K562 (cell line): ENCODE data around the gene ABLIM1. TPM values are rescaled to one million over a fixed set of nuclear protein-coding genes. Genes with fewer than 3 reads are reported as not detected.

Experiments
- ATAC-seq: fragments of 200-7000 bp; cut with Tn5 transposase; 3 replicates; pipeline ENCODE4 v1.9.1; 2020; ENCODE audit warnings: moderate library complexity
- BruUV-seq: library from RNA; stranded (reverse); fragments of 400-500 nt; replicated peaks from 2 replicates; lab custom pipeline; 2021; lab: Mats Ljungman, UMichigan
- CTCF ChIA-PET: fragments of 300-600 bp; formaldehyde crosslinking; extraction: SDS; loops from one replicate; lab custom pipeline; 2021; ENCODE audit warnings: low intra/inter-chr PET ratio; lab: Yijun Ruan, JAX
- POLR2A ChIA-PET: fragments of 300-600, 350-650 bp; sonication (Branson Sonifier 250); formaldehyde crosslinking; extraction: SDS; loops from one replicate; lab custom pipeline; 2021; ENCODE audit warnings: antibody characterized with exemption, inconsistent platforms; lab: Yijun Ruan, JAX
- DNase-seq, 4 experiments: peaks; one replicate each; pipeline versions ENCODE4 v3.0.0 to v3.0.0-alpha.2; 2011 to 2018; ENCODE audit warnings: low spot score in 3 of 4, mixed read lengths in 3 of 4; ENCODE audit errors: extremely low read depth in 1 of 4
- FAIRE-seq: peaks from 2 replicates; lab custom pipeline; 2011; peaks lifted over from hg19 to GRCh38; lab: Jason Lieb, UNC
- H2AFZ ChIP-seq: 2 replicates; pipeline ENCODE4 v1.6.0; 2011; ENCODE audit warnings: low read depth, low read length, control low read depth, inconsistent platforms
- H3K27ac ChIP-seq: fragments of 200-600 bp; 3 replicates; pipeline ENCODE4 v1.8.0; 2011; ENCODE audit warnings: low read depth, mild to moderate bottlenecking, control low read depth, inconsistent platforms, low read length, moderate library complexity, mixed read lengths; ENCODE audit errors: extremely low read depth
- H3K27me3 ChIP-seq, 2 experiments: fragments of 300-600 bp in 1 of 2; 2 replicates in 1 of 2; 3 replicates in 1 of 2; pipeline versions ENCODE4 v1.6.0 to v1.8.0; 2011; ENCODE audit warnings: inconsistent platforms in 2 of 2, low read length in 2 of 2, mild to moderate bottlenecking in 1 of 2, mixed read lengths in 1 of 2, moderate library complexity in 1 of 2; ENCODE audit not compliant: control insufficient read depth in 2 of 2, insufficient read depth in 2 of 2
- H3K36me3 ChIP-seq: fragments of 300-600 bp; 3 replicates; pipeline ENCODE4 v1.8.0; 2011; ENCODE audit warnings: mild to moderate bottlenecking, low read length, inconsistent platforms; ENCODE audit not compliant: control insufficient read depth, insufficient read depth
- H3K4me1 ChIP-seq, 2 experiments: fragments of 200-600 bp in 1 of 2; replicated peaks in 1 of 2; 2 replicates in 1 of 2; 3 replicates in 1 of 2; pipeline versions ENCODE4 v1.5.1 to v1.8.0; 2011; ENCODE audit warnings: inconsistent platforms in 2 of 2, low read length in 2 of 2, mild to moderate bottlenecking in 1 of 2, mixed read lengths in 1 of 2, moderate library complexity in 1 of 2; ENCODE audit not compliant: control insufficient read depth in 2 of 2, insufficient read depth in 2 of 2
- H3K4me2 ChIP-seq: 2 replicates; pipeline ENCODE4 v1.6.1; 2011; ENCODE audit warnings: low read length, control low read depth, inconsistent platforms, mixed read lengths; ENCODE audit not compliant: insufficient read depth
- H3K4me3 ChIP-seq: fragments of 200-600 bp; sonication (generic), shearing (Covaris generic); 2 replicates; pipeline ENCODE4 v1.5.1; 2016; ENCODE audit warnings: control low read depth, inconsistent platforms
- H3K79me2 ChIP-seq: fragments of 200-600 bp; 3 replicates; pipeline ENCODE4 v1.8.0; 2011; ENCODE audit warnings: low read length, inconsistent platforms; ENCODE audit not compliant: control insufficient read depth, insufficient read depth
- H3K9ac ChIP-seq, 2 experiments: 2 replicates each; pipeline versions ENCODE4 v1.6.0 to v1.6.1; 2011; ENCODE audit warnings: low read depth in 2 of 2, low read length in 2 of 2, control low read depth in 1 of 2, inconsistent platforms in 1 of 2, mild to moderate bottlenecking in 1 of 2, mixed read lengths in 1 of 2; ENCODE audit not compliant: insufficient read depth in 1 of 2
- H3K9me1 ChIP-seq: one replicate; pipeline ENCODE4 v1.6.0; 2011; ENCODE audit warnings: inconsistent platforms, mild to moderate bottlenecking, low read length, moderate library complexity; ENCODE audit not compliant: control insufficient read depth, insufficient read depth
- H3K9me3 ChIP-seq: replicated peaks from 2 replicates; pipeline ENCODE4 v1.5.1; 2011; ENCODE audit warnings: low read depth, low read length, inconsistent platforms; ENCODE audit not compliant: control insufficient read depth, insufficient read depth
- H4K20me1 ChIP-seq: replicated peaks from 2 replicates; pipeline ENCODE4 v1.6.1; 2011; ENCODE audit warnings: low read length, inconsistent platforms, mixed read lengths; ENCODE audit not compliant: control insufficient read depth, insufficient read depth
- E2F1 ChIP-seq: sonication (generic); formaldehyde crosslinking; IDR thresholded peaks from 2 replicates; pipeline ENCODE4 v1.8.1; 2023; ENCODE audit warnings: mild to moderate bottlenecking, missing genetic modification reagents, moderate library complexity
- KLF1 ChIP-seq: fragments of 450-650 bp; IDR thresholded peaks from 2 replicates; pipeline ENCODE4 v1.6.1; 2016; ENCODE audit warnings: missing genetic modification characterization, missing compliant biosample characterization
- MIER1 ChIP-seq: fragments of 450-650 bp; IDR thresholded peaks from 2 replicates; pipeline ENCODE4 v1.6.1; 2016; ENCODE audit warnings: antibody characterized with exemption, mild to moderate bottlenecking, low read depth
- NCOA1 ChIP-seq: fragments of 450-650 bp; IDR thresholded peaks from 2 replicates; pipeline ENCODE4 v1.6.1; 2016; ENCODE audit warnings: low read depth
- NCOA4 ChIP-seq: fragments of 450-650 bp; IDR thresholded peaks from 2 replicates; pipeline ENCODE4 v1.6.1; 2018; ENCODE audit warnings: mild to moderate bottlenecking; ENCODE audit not compliant: partially characterized antibody
- OTX1 ChIP-seq: fragments of 450-650 bp; formaldehyde crosslinking; IDR thresholded peaks from 2 replicates; pipeline ENCODE4 v1.4.0; 2022; ENCODE audit warnings: mild to moderate bottlenecking
- RNF2 ChIP-seq: sonication (generic); IDR thresholded peaks from 2 replicates; pipeline ENCODE4 v1.6.1; 2016
- U2AF1 ChIP-seq: fragments of 200-400 bp; formaldehyde crosslinking; optimal IDR thresholded peaks from 2 replicates; pipeline ENCODE3; 2017; ENCODE audit warnings: mild to moderate bottlenecking, low read depth, low read length, moderate library complexity
- ZBTB17 ChIP-seq: fragments of 450-650 bp; formaldehyde crosslinking; IDR thresholded peaks from 2 replicates; pipeline ENCODE4 v1.4.0; 2020; ENCODE audit warnings: mild to moderate bottlenecking
- ZNF23 ChIP-seq: fragments of 250-450 bp; sonication (Bioruptor Pico); IDR thresholded peaks from 2 replicates; pipeline ENCODE4 v1.4.0; 2020; ENCODE audit warnings: mild to moderate bottlenecking
- ZNF592 ChIP-seq: fragments of 450-650 bp; IDR thresholded peaks from 2 replicates; pipeline ENCODE4 v1.6.1; 2017; ENCODE audit warnings: antibody characterized with exemption, mild to moderate bottlenecking
- in situ Hi-C: fragments of 300-500 bp; cut with MboI; formaldehyde crosslinking; loops from 4 replicates; pipeline ENCODE4 v1.15.0; 2018; ENCODE audit warnings: inconsistent platforms, mixed read lengths
- intact Hi-C: fragments of 100-400 bp; cut with micrococcal nuclease; formaldehyde crosslinking; loops from 2 replicates; pipeline ENCODE4 v1.14.2; 2022
- polyA plus RNA-seq, 8 experiments: library from polyadenylated mRNA; depleted of rRNA in 4 of 8; stranded (reverse) in 5 of 8; unstranded in 3 of 8; fragments of >200 nt; fragmentation: Nextera tagmentation in 2 of 8; fragmentation: Illumina TruSeq in 1 of 8; extraction: Ambion mirVana in 2 of 8; extraction: Trizol in 1 of 8; gene quantifications; 2 replicates each; pipeline versions ENCODE4 v1.2.1 to v1.2.3, GENCODE V29; 2011 to 2014; ENCODE audit warnings: inconsistent platforms in 1 of 8, missing spikeins in 1 of 8
- total RNA-seq, 7 experiments: library from RNA; depleted of rRNA in 6 of 7; stranded (reverse); fragments of >200 nt in 6 of 7; fragmentation: Illumina TruSeq in 2 of 7; extraction: Trizol in 2 of 7; gene quantifications; 2 replicates each; pipeline versions ENCODE4 v1.2.1 to v1.2.3, GENCODE V29; 2011 to 2021; ENCODE audit warnings: low replicate concordance in 1 of 7
- TF ChIP-seq, protein P1 (sequence below): fragments of 450-650 bp; IDR thresholded peaks from 2 replicates; pipeline ENCODE4 v1.6.1; 2016; ENCODE audit warnings: borderline replicate concordance

ABLIM1 gene
- total and polyA plus RNA-seq, 9 of the 15 experiments (the other 6 are each of a cell fraction or from before 2014, with no cell fraction given) = 0.07 to 0.49 (median 0.14) TPM; not detected in 6

DNA sequence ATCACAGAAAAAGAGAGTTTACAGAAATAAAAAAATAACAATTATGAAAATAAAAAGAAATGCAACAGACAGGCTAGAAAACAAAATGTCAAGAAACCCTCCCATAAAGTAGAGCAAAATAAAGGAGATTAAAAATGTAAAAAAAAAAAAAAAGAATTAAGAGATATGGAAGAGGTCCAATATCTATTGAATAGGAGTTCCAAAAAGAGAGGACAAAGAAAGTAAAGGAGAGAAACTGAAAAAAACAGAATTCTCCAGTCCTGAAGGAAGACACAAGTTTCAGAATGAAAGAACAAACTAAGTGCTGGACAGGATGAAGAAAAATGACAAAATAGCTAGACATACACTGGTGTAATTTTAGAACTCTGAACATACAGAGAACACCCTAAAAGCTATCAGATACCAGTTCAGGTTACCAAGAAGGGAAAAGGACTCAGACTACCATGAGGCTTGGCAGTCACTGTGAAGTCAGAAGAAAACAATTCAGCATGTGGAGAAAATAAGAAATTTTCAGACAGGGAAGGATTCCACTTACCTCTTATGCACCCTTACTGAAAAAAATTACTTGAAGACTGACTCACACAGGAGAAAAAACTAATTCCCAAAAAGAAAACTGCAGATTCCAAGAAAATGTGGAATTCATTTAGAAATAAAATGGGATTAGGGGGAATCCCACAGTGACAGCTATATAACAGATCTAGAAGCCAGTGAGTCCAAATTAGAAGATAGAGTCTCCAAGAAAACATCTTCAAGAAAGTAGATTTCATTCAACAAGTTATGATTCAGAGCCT is 40.4 kb upstream of the ABLIM1 start:
- no peak for FAIRE-seq

More for the DNA sequence above, 40.4 kb upstream of the ABLIM1 start:
- no peak overlapping the region for H3K9ac ChIP-seq
- no peaks in the 10 kb centered on the region for H3K27me3 ChIP-seq
- no peak overlapping the region for H3K4me3 ChIP-seq
- no TSS peak for BruUV-seq
- DNase-seq (no peak), ATAC-seq (no peak)
- no peaks in the 10 kb centered on the region for H3K4me1 ChIP-seq
- H3K9me3 ChIP-seq = no peaks in the 10 kb centered on the region; the same call in 1 of the 2 replicates
- in situ Hi-C loops (loop anchor here (10.0 kb wide), 1 partner anchor 154 kb away; no protein-coding TSS in a partner anchor), intact Hi-C loops (loop anchor here (2.0 to 5.0 kb wide), 2 partner anchors 226 to 396 kb away; no protein-coding TSS in a partner anchor)
- no peak overlapping the region for H3K27ac ChIP-seq
- ChIA-PET CTCF (interaction anchor here (0.6 kb wide), 1 partner anchor 514 kb away, joined by 5 read pairs; no protein-coding TSS in a partner anchor), POLR2A (interaction anchor here (0.7 kb wide), 1 partner anchor 171 kb away, joined by 3 read pairs; no protein-coding TSS in a partner anchor)
- no peaks in the 10 kb centered on the region for H3K36me3 ChIP-seq
- H4K20me1 ChIP-seq = no peaks in the 10 kb centered on the region
- no peak overlapping the region for H3K4me2 ChIP-seq
- no peak overlapping the region for H2AFZ ChIP-seq
- H3K79me2 ChIP-seq = no peaks in the 10 kb centered on the region
- no peaks in the 10 kb centered on the region for H3K9me1 ChIP-seq
- no peak for TF ChIP-seq ZNF592
- no peak for TF ChIP-seq RNF2
- no peak for TF ChIP-seq ZBTB17 (CRISPR knock-in tag)
- TF ChIP-seq, protein P1, sequence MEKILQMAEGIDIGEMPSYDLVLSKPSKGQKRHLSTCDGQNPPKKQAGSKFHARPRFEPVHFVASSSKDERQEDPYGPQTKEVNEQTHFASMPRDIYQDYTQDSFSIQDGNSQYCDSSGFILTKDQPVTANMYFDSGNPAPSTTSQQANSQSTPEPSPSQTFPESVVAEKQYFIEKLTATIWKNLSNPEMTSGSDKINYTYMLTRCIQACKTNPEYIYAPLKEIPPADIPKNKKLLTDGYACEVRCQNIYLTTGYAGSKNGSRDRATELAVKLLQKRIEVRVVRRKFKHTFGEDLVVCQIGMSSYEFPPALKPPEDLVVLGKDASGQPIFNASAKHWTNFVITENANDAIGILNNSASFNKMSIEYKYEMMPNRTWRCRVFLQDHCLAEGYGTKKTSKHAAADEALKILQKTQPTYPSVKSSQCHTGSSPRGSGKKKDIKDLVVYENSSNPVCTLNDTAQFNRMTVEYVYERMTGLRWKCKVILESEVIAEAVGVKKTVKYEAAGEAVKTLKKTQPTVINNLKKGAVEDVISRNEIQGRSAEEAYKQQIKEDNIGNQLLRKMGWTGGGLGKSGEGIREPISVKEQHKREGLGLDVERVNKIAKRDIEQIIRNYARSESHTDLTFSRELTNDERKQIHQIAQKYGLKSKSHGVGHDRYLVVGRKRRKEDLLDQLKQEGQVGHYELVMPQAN = no peak
- TF ChIP-seq NCOA1 = no peak
- no peak for TF ChIP-seq ZNF23 (CRISPR knock-in tag)
- TF ChIP-seq E2F1 (CRISPR knock-in tag) = no peak
- TF ChIP-seq NCOA4 = no peak
- TF ChIP-seq U2AF1 = no peak
- TF ChIP-seq KLF1 (tag) = no peak
- TF ChIP-seq OTX1 (CRISPR knock-in tag) = no peak
- TF ChIP-seq MIER1 = no peak
